ENCODE results near the gene CCDC30.
A peak's percentile ranks its signal among the peaks of the same experiment; 100 is the strongest.
"Not testable (repeated sequence)": the region's sequence is repeated elsewhere in the genome, so short reads cannot be mapped to it uniquely, and the experiment has no call there.

The CCDC30 gene

DNA sequence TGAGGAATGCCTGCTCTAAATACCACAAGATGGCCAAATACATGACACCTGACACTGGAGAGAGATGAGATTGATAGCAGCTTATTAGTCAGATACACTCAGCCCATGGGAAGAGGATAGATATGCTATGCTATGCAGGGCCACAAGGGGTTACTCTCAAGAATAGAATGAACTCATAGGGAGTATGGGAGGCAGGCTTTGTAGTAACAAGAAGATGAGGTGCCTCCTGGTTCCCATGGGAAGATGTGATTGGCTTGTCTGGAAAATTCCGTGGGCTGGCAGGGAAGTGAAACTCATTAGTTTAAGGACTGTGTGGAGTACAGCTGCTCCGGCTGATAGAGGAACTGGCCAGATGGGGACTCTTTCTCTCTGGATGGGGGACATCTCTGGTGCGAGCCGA, 16.5 kb downstream of the CCDC30 start:
- no peaks in the 10 kb centered on the region for H3K27me3 ChIP-seq
- no peak overlapping the region for H3K4me3 ChIP-seq
- TF ChIP-seq, protein P1, sequence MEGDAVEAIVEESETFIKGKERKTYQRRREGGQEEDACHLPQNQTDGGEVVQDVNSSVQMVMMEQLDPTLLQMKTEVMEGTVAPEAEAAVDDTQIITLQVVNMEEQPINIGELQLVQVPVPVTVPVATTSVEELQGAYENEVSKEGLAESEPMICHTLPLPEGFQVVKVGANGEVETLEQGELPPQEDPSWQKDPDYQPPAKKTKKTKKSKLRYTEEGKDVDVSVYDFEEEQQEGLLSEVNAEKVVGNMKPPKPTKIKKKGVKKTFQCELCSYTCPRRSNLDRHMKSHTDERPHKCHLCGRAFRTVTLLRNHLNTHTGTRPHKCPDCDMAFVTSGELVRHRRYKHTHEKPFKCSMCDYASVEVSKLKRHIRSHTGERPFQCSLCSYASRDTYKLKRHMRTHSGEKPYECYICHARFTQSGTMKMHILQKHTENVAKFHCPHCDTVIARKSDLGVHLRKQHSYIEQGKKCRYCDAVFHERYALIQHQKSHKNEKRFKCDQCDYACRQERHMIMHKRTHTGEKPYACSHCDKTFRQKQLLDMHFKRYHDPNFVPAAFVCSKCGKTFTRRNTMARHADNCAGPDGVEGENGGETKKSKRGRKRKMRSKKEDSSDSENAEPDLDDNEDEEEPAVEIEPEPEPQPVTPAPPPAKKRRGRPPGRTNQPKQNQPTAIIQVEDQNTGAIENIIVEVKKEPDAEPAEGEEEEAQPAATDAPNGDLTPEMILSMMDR (IDR thresholded peaks at IDR 0.05) = no peak

DNA sequence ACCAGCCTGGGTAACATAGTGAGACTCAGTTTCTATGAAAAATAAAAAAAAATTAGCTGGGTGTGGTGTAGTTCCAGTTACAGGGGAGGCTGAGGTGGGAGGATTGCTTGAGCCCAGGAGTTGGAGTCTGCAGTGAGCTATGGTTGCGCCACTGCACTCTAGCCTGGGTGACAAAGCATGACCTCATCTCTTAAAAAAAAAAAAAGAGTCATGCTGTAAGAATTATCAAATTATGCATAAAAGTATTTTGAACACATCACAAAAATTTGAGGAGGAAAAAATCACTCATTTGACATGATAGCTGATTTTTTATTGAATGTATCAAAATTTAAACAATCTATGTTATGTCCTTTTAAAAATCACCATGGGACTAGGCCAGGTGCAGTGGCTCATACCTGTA, 17.8 kb downstream of the CCDC30 start:
- no peaks in the 10 kb centered on the region for H3K9me3 ChIP-seq
- DNase-seq = no peak
- TF ChIP-seq, protein P1 (IDR thresholded peaks at IDR 0.05) = no peak
- H3K27ac ChIP-seq = no peak overlapping the region
- H3K27me3 ChIP-seq = no peaks in the 10 kb centered on the region
- no peaks in the 10 kb centered on the region for H3K4me1 ChIP-seq
- H3K4me3 ChIP-seq = no peak overlapping the region
- intact Hi-C loops (cut with DNase I; ENCODE audit: low total_unique reads) = no loop called here
- peaks cover 0 to 28% (median 24%) of the 10 kb centered on the region in 3 donors for H3K36me3 ChIP-seq

More for the DNA sequence above, 16.5 kb downstream of the CCDC30 start:
- Histone ChIP-seq H3K36me3 (peaks cover 0 to 28% (median 24%) of the 10 kb centered on the region in 3 donors), H3K9me3 (no peaks in the 10 kb centered on the region), H3K27ac (no peak overlapping the region), H3K4me1 (no peaks in the 10 kb centered on the region)
- intact Hi-C loops (cut with DNase I; ENCODE audit: low total_unique reads) = no loop called here
- DNase-seq = no peak

GRCh38 chr1:42482635-42483153, 19.6 kb downstream of the CCDC30 start:
- TF ChIP-seq, protein P1 (IDR thresholded peaks at IDR 0.05) = no peak
- no peak overlapping the region for H3K27ac ChIP-seq
- intact Hi-C loops (cut with DNase I; ENCODE audit: low total_unique reads) = no loop called here
- H3K9me3 ChIP-seq = no peaks in the 10 kb centered on the region
- H3K4me1 ChIP-seq = no peaks in the 10 kb centered on the region
- peaks cover 0 to 35% (median 28%) of the 10 kb centered on the region in 3 donors for H3K36me3 ChIP-seq
- H3K27me3 ChIP-seq = no peaks in the 10 kb centered on the region
- no peak for DNase-seq
- no peak overlapping the region for H3K4me3 ChIP-seq

DNA sequence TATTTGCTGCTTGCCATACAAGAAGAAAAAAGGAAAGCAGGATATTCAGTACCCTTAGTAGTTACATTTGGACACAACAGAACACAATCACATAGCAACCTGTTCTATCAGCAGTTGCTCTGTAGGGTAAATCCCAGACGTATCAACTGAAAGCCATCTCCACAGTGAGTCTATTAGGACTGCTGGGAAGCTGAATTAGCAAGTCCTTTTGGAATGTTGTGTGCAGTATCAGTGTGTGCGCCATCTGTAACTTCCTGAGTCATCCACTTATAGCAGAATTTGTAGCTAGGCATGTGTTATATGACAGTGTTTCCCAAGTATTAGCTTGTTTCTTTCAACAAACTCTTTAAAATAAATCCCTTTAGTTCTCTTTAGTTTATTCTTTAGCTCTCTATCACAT, 21.3 kb downstream of the CCDC30 start:
- DNase-seq = no peak
- TF ChIP-seq, protein P1 (IDR thresholded peaks at IDR 0.05) = no peak
- Histone ChIP-seq H3K4me1 (no peaks in the 10 kb centered on the region), H3K36me3 (peaks cover 0 to 36% (median 28%) of the 10 kb centered on the region in 3 donors), H3K27me3 (no peaks in the 10 kb centered on the region), H3K27ac (no peak overlapping the region), H3K4me3 (no peak overlapping the region), H3K9me3 (no peaks in the 10 kb centered on the region)
- intact Hi-C loops (cut with DNase I; ENCODE audit: low total_unique reads) = no loop called here

GRCh38 chr1:42490237-42490636, 27.2 kb downstream of the CCDC30 start:
- peaks cover 3 to 24% (median 12%) of the 10 kb centered on the region in 3 donors for H3K36me3 ChIP-seq
- H3K27ac ChIP-seq = no peak overlapping the region
- no peak for DNase-seq
- intact Hi-C loops (cut with DNase I; ENCODE audit: low total_unique reads) = loop anchor here (5.0 kb wide), 1 partner anchor 78 kb away; no protein-coding TSS in a partner anchor
- no peaks in the 10 kb centered on the region for H3K27me3 ChIP-seq
- H3K9me3 ChIP-seq = no peaks in the 10 kb centered on the region
- TF ChIP-seq, protein P1 (IDR thresholded peaks at IDR 0.05) = no peak
- no peaks in the 10 kb centered on the region for H3K4me1 ChIP-seq
- H3K4me3 ChIP-seq = no peak overlapping the region

DNA sequence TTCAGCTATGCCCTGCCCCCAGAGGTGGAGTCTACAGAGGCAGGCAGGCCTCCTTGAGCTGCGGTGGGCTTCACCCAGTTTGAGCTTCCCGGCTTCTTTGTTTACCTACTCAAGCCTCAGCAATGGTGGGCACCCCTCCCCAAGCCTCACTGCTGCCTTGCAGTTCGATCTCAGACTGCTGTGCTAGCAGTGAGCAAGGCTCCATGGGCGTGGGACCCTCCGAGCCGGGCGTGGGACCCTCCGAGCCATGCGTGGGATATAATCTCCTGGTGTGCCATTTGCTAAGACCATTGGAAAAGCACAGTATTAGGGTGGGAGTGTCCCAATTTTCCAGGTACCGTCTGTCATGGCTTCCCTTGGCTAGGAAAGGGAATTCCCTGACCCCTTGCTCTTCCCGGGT, 38.9 kb downstream of the CCDC30 start:
- H3K4me3 ChIP-seq; H3K27me3 ChIP-seq; H3K27ac ChIP-seq; intact Hi-C loops (cut with DNase I; ENCODE audit: low total_unique reads); H3K4me1 ChIP-seq: not testable (repeated sequence)
- H3K9me3 ChIP-seq = peaks cover 0 to 21% (median 15%) of the 10 kb centered on the region in 3 donors
- DNase-seq = peak in 1 of 2 donors; percentile 54
- peaks cover 21 to 84% (median 66%) of the 10 kb centered on the region in 3 donors for H3K36me3 ChIP-seq

All from tibial artery (tissue), 4 donors.